GM21786 (cell line): ENCODE results near the gene FYB1.

ENCODE experiments used
- ATAC-seq: cut with Tn5 transposase; IDR thresholded peaks from one replicate; pipeline ENCODE4 v1.9.1; 2021; ENCODE audit not compliant: unreplicated experiment

Gene FYB1

GRCh38 chr5:39099831-39100230 lies 119.5 kb downstream of the FYB1 start:
- ATAC-seq: no peak

GRCh38 chr5:39093352-39093751 lies 126.0 kb downstream of the FYB1 start:
- ATAC-seq: no peak

DNA sequence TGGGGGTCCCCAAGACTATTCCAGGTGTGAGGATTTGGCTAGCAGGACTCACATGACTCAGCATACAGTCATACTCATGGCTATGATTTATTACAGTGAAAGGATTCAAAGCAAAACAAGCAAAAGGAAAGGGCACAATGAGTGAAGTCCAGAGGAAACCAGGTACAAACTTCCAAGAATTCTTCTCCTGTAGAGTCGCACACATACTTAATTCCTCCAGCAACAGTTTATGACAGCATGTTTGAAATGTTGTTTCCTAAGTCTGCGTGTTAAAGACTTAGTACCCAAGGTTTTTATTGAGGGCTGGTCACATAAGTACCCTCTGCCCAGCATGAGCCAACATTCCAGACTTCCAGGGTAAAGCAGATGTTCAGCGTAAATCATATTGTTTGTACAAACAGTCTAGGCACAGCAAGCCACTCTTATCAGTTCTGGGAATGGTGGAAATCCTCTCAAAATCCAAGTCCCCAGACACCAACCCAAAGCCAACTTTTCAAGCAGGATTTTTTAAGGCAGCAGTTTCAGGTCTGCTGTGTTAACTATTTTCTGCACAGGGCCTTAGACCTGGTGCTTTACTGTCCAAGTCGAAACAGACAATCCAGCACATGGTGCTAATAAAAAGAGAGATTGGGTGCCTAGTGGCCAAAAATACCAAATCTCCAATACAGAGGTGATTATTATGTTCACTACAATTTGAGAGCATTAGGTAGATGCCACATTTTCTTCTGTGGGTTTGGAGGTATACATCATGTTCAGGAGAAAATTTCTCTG lies 126.6 kb downstream of the FYB1 start:
- no peak for ATAC-seq

- ATAC-seq: no peak
Measured at GRCh38 chr5:39091940-39092580, 127.3 kb downstream of the FYB1 start.

DNA sequence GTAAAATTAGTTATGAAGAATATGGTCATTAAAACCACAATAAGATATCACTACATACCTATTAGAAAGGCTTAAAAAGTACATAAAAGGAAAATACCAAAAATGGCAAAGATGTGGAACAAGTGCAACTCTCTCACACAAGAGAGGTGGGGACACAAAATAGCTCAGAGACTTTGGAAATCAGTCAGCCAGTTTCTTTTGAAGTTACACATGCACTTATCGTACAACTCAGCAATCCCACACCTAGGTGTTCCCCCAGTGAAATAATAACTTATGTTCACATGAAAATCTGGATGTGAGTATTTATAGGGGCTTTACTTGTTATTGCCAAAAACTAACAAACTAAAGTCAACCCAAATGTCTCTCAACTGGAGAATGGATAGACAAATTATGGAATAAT lies 135.4 kb downstream of the FYB1 start:
- no peak for ATAC-seq

DNA sequence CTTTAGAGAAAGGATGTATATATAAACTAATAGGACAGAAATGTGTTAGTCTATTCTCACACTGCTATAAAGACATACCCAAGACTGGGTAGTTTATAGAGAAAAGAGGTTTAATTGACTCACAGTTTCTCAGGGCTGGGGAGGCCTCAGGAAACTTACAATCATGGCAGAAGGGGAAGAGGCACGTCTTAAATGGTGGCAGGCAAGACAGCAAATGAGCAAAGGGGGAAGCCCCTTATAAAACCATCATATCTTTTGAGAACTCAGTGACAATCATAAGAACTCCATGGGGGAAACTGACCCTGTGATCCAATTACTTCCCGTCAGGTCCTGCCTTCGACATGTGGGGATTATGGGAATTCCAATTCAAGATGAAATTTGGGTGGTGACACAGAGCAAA lies 136.4 kb downstream of the FYB1 start:
- ATAC-seq: no peak

- no peak for ATAC-seq
Measured at GRCh38 chr5:39080597-39081204, 138.7 kb downstream of the FYB1 start.

DNA sequence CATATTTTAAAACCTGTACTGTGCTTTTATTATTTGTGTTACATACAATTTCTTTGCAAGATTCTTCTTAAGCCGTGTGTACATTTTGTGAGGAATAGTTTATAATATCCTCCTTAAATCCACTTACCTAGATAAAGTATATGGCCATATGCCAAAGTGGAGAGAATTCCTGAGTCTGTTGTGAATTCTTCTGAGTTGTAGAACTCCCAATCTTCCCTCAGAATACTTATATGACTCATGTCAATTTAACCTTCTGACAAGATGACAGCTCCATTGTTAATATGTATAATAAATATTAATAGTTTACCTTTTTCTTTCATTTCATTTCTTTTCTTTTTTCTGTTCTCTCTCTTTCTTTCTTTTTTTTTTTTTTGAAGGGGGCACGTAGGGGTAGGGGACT lies 139.2 kb downstream of the FYB1 start:
- ATAC-seq: no peak

- ATAC-seq: no peak
Measured at GRCh38 chr5:39079147-39079546, 140.2 kb downstream of the FYB1 start.

- ATAC-seq: peak; percentile 17
Measured at GRCh38 chr5:39076757-39077728, 142.3 kb downstream of the FYB1 start.

GRCh38 chr5:39076101-39076756 lies 143.1 kb downstream of the FYB1 start:
- no peak for ATAC-seq

DNA sequence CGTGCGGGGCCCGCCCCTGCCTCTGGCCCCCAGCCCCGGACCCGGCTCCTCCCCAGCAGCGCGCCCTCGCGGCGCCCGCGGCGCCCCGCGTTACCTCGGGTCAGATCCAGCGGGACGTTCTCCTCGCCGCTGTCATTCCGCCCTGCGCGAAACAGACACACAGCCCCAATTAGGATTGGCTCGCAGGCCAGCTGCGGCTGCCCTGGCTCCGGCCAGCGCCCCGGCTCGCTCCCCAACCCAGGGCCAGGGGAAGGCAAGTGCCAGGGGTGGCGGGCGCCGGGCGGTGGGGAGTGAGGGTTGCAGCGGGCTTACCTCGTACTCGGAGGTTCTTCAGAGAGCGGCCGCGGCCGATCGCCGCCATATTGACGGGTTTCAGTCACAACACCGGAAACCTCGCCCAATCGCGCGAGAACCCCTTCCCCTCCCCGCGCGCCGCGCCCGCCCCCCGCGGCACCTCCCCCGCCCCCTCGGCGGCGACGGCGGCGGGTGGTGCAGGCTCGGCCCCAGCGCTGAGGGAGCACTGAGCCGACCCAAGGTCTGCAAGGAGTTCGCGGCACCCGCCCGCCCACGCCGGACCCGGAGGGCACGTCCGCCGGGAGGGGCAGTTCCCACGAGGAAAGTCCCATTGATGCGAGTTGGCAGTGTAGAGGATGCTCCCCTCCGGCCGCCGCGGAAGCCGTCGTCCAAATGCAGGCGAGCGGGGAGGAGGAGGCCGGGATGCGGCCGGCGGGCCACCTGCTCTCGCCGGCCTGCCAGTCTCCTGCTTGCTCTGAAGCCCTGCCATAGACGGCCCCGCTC lies 145.1 kb downstream of the FYB1 start, which contains the start of gene RICTOR:
TSS of gene RICTOR (minus strand) at position 383 of the 798 bp plus-strand sequence. CDS start at position 361, 22 bp downstream.
- ATAC-seq: peak; percentile 63

DNA sequence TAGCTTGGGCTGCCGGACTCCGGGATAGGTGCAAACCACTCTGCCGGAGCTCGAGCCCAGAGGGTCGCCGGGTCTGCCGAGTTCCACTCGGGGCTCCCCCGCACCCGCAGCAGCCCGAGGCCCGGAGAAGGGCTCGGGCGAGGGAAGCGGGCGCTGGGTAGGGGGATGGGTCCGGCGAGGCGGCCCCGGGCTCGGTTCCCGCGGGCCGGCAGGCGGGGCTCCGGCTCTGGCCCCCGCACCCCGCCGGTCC lies 145.7 kb downstream of the FYB1 start:
- peak; percentile 25 for ATAC-seq

GRCh38 chr5:39072925-39073766 lies 146.2 kb downstream of the FYB1 start:
- ATAC-seq: peak; percentile 42

GRCh38 chr5:39068099-39068498 lies 151.3 kb downstream of the FYB1 start:
- ATAC-seq: no peak

- no peak for ATAC-seq
Measured at GRCh38 chr5:39064450-39064849, 154.9 kb downstream of the FYB1 start.

GRCh38 chr5:39063037-39063436 lies 156.3 kb downstream of the FYB1 start:
- no peak for ATAC-seq

GRCh38 chr5:39062530-39062929 lies 156.8 kb downstream of the FYB1 start:
- ATAC-seq: no peak

DNA sequence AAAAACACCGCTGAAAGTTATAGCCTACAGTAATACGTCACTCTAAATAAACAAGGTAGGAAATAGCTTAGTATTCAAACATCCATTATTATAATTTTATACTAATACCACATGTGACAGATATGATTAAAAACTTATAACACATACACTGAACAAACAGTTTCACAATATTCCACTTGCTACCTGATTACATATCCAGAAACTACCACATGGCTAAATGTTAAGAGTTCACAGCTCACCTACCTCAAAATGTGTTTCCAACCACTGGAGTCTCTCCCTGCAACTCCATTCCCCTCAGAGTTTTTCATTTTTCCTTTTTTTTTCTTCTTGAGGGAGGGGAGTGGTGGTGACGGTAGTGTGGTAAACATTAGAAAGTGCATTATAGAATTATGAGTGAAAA lies 157.3 kb downstream of the FYB1 start:
- no peak for ATAC-seq
